Sigmoid colon (tissue), 4 donors: ENCODE results near the gene ATM.

Source experiments
- EP300 ChIP-seq, 4 donors: sonication (generic); formaldehyde crosslinking; IDR thresholded peaks; one replicate each; pipeline ENCODE4 v1.6.1; 2017; ENCODE audit warnings: antibody characterized with exemption in 4 of 4
- POLR2A ChIP-seq, 2 donors: fragments of 450-650 bp; IDR thresholded peaks; one replicate each; pipeline ENCODE4 v1.6.1; 2016; ENCODE audit warnings: antibody characterized with exemption in 2 of 2, mild to moderate bottlenecking in 2 of 2, moderate library complexity in 2 of 2
- POLR2AphosphoS5 ChIP-seq, 4 donors: sonication (generic); formaldehyde crosslinking; IDR thresholded peaks; one replicate each; pipeline ENCODE4 v1.6.1; 2017; ENCODE audit warnings: antibody characterized with exemption in 4 of 4
- TF ChIP-seq, protein P1 (sequence below), 4 experiments: fragments of 450-650 bp in 3 of 4; fragments of 200-600 bp in 1 of 4; IDR thresholded peaks; one replicate each; pipeline ENCODE4 v1.5.1; 2016 to 2019; ENCODE audit warnings: antibody characterized with exemption in 4 of 4, mild to moderate bottlenecking in 3 of 4, moderate library complexity in 2 of 4

- TF ChIP-seq, protein P1, sequence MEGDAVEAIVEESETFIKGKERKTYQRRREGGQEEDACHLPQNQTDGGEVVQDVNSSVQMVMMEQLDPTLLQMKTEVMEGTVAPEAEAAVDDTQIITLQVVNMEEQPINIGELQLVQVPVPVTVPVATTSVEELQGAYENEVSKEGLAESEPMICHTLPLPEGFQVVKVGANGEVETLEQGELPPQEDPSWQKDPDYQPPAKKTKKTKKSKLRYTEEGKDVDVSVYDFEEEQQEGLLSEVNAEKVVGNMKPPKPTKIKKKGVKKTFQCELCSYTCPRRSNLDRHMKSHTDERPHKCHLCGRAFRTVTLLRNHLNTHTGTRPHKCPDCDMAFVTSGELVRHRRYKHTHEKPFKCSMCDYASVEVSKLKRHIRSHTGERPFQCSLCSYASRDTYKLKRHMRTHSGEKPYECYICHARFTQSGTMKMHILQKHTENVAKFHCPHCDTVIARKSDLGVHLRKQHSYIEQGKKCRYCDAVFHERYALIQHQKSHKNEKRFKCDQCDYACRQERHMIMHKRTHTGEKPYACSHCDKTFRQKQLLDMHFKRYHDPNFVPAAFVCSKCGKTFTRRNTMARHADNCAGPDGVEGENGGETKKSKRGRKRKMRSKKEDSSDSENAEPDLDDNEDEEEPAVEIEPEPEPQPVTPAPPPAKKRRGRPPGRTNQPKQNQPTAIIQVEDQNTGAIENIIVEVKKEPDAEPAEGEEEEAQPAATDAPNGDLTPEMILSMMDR (IDR thresholded peaks at IDR 0.05), result no peak
- TF ChIP-seq POLR2A (IDR thresholded peaks at IDR 0.05), result no peak
- TF ChIP-seq EP300 (IDR thresholded peaks at IDR 0.05), result no peak
- no peak for TF ChIP-seq POLR2AphosphoS5 (IDR thresholded peaks at IDR 0.05)
Measured at GRCh38 chr11:108224366-108224765, 1.5 kb downstream of the ATM start.
